Tongue (tissue), 2 donors: ENCODE results near the gene MYH7. TPM values are rescaled to one million over a fixed set of nuclear protein-coding genes. Genes with fewer than 3 reads are reported as not detected.

Experiments used
- DNase-seq: peaks from one replicate; pipeline ENCODE4 v3.0.0-alpha.2; 2015
- total RNA-seq: library from RNA; depleted of rRNA; stranded (reverse); fragments of >200 nt; gene quantifications from one replicate; pipeline ENCODE4 v1.2.3, GENCODE V29; 2014

MYH7 gene
- total RNA-seq, 1 donor from 2014 or later, result 218 TPM

GRCh38 chr14:23447361-23448350 lies 12.2 kb upstream of the MYH7 start:
- no peak for DNase-seq

- DNase-seq, result peak; percentile 63
These were observed 10.9 kb upstream of the MYH7 start for GRCh38 chr14:23446291-23446851.

GRCh38 chr14:23445773-23446172 lies 10.3 kb upstream of the MYH7 start:
- DNase-seq, result no peak

GRCh38 chr14:23444314-23444713 lies 8.9 kb upstream of the MYH7 start:
- DNase-seq, result peak; percentile 54

GRCh38 chr14:23443881-23444280 lies 8.4 kb upstream of the MYH7 start:
- DNase-seq, result no peak

GRCh38 chr14:23443411-23443812 lies 8.0 kb upstream of the MYH7 start:
- peak; percentile 52 for DNase-seq

- no peak for DNase-seq
These were observed 7.4 kb upstream of the MYH7 start for GRCh38 chr14:23442721-23443356.

- no peak for DNase-seq
These were observed 5.6 kb upstream of the MYH7 start for GRCh38 chr14:23441076-23441475.

GRCh38 chr14:23439107-23439835 lies 3.8 kb upstream of the MYH7 start:
- DNase-seq, result no peak

- peak; percentile 82 for DNase-seq
These were observed 2.9 kb upstream of the MYH7 start for GRCh38 chr14:23438101-23438971.

- peak; percentile 58 for DNase-seq
These were observed 2.0 kb upstream of the MYH7 start for GRCh38 chr14:23437133-23438100.

- DNase-seq, result peak; percentile 69
These were observed 1.1 kb upstream of the MYH7 start for GRCh38 chr14:23436327-23437132.

GRCh38 chr14:23434488-23435222 lies 805 bp downstream of the MYH7 start:
- DNase-seq, result no peak

- DNase-seq, result no peak
These were observed 2.0 kb downstream of the MYH7 start for GRCh38 chr14:23433457-23433856.

- DNase-seq, result no peak
These were observed 2.5 kb downstream of the MYH7 start for GRCh38 chr14:23432946-23433345.

GRCh38 chr14:23432102-23432925 lies 3.1 kb downstream of the MYH7 start:
- DNase-seq, result no peak

- DNase-seq, result no peak
These were observed 4.0 kb downstream of the MYH7 start for GRCh38 chr14:23431486-23431885.

GRCh38 chr14:23430723-23431085 lies 4.8 kb downstream of the MYH7 start:
- peak; percentile 75 for DNase-seq
